Endothelial cell (in vitro differentiated cells): ENCODE data around the gene MAP2K3. TPM values are rescaled to one million over a fixed set of nuclear protein-coding genes. Genes with fewer than 3 reads are reported as not detected.
A peak's percentile ranks its signal among the peaks of the same experiment; 100 is the strongest.

Source experiments
- DNase-seq: peaks from one replicate; pipeline ENCODE4 v3.0.0; 2021; ENCODE audit warnings: low spot score
- H3K27ac Mint-ChIP-seq: one replicate; pipeline ENCODE4 v1.8.0; 2021; ENCODE audit warnings: mixed read lengths, inconsistent platforms; ENCODE audit not compliant: unreplicated experiment
- H3K27me3 Mint-ChIP-seq: one replicate; pipeline ENCODE4 v1.8.0; 2021; ENCODE audit warnings: mild to moderate bottlenecking, moderate library complexity, mixed read lengths, inconsistent platforms; ENCODE audit not compliant: unreplicated experiment
- H3K36me3 Mint-ChIP-seq: one replicate; pipeline ENCODE4 v1.8.0; 2021; ENCODE audit warnings: mild to moderate bottlenecking, low read depth, mixed read lengths, inconsistent platforms; ENCODE audit not compliant: unreplicated experiment
- H3K4me1 Mint-ChIP-seq: one replicate; pipeline ENCODE4 v1.8.0; 2021; ENCODE audit warnings: mild to moderate bottlenecking, mixed read lengths, inconsistent platforms; ENCODE audit not compliant: unreplicated experiment
- H3K4me3 Mint-ChIP-seq: one replicate; pipeline ENCODE4 v1.8.0; 2021; ENCODE audit warnings: mild to moderate bottlenecking, mixed read lengths, inconsistent platforms; ENCODE audit not compliant: unreplicated experiment
- H3K9me3 Mint-ChIP-seq: one replicate; pipeline ENCODE4 v1.8.0; 2021; ENCODE audit warnings: mixed read lengths, inconsistent platforms; ENCODE audit not compliant: unreplicated experiment
- total RNA-seq: library from RNA; stranded (reverse); fragmentation: NEBNext Ultra II Directional; extraction: Animal tissue kit (Norgen Biotek cat#: 25700); gene quantifications from one replicate; pipeline ENCODE4 v1.2.1, GENCODE V29; 2021; ENCODE audit not compliant: unreplicated experiment
- TF ChIP-seq, protein P1 (sequence below): fragments of 200-600 bp; sonication (generic); IDR thresholded peaks from one replicate; pipeline ENCODE4 v1.5.0; 2021; ENCODE audit warnings: antibody characterized with exemption; ENCODE audit not compliant: unreplicated experiment

Gene MAP2K3
- total RNA-seq, 1 donor from 2014 or later = 65.8 TPM

- Mint-ChIP-seq H3K27ac (no peak overlapping the region), H3K36me3 (peaks cover 2% of the 10 kb centered on the region), H3K4me3 (no peak overlapping the region), H3K27me3 (peaks cover 22% of the 10 kb centered on the region), H3K4me1 (peaks cover 18% of the 10 kb centered on the region), H3K9me3 (no peaks in the 10 kb centered on the region)
- TF ChIP-seq, protein P1, sequence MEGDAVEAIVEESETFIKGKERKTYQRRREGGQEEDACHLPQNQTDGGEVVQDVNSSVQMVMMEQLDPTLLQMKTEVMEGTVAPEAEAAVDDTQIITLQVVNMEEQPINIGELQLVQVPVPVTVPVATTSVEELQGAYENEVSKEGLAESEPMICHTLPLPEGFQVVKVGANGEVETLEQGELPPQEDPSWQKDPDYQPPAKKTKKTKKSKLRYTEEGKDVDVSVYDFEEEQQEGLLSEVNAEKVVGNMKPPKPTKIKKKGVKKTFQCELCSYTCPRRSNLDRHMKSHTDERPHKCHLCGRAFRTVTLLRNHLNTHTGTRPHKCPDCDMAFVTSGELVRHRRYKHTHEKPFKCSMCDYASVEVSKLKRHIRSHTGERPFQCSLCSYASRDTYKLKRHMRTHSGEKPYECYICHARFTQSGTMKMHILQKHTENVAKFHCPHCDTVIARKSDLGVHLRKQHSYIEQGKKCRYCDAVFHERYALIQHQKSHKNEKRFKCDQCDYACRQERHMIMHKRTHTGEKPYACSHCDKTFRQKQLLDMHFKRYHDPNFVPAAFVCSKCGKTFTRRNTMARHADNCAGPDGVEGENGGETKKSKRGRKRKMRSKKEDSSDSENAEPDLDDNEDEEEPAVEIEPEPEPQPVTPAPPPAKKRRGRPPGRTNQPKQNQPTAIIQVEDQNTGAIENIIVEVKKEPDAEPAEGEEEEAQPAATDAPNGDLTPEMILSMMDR = no peak
- no peak for DNase-seq
Observed at GRCh38 chr17:21272881-21273792, 11.4 kb upstream of the MAP2K3 start.

DNA sequence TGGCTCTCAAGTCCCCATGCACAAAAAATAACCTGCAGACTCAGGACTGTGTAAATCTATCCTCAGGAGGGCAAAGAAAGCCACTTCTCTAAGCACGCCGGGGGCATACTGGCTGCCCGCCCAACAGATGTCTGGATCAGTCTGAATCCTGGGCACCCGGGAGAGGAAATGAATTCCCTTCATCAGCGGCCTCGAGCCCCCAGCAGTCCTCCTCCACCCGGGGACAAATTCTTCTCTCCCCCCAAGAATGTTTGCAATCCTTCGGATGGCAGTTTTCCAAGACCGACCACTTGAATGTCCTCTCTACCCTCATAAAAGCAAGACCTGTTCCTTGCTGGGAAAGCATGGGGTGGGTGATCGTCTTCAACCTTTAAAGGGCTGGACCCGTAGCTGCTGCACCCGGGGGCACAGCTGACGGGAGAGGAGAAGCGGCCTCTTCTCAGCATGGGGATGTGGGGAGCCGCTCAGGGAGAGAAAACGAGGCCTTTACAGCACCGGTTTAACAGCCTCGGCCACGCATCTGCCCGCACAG lies 9.4 kb upstream of the MAP2K3 start:
- H3K4me1 Mint-ChIP-seq = peaks cover 22% of the 10 kb centered on the region
- no peak overlapping the region for H3K27ac Mint-ChIP-seq
- TF ChIP-seq, protein P1 = no peak
- H3K27me3 Mint-ChIP-seq = peaks cover 20% of the 10 kb centered on the region
- H3K4me3 Mint-ChIP-seq = no peak overlapping the region
- no peaks in the 10 kb centered on the region for H3K9me3 Mint-ChIP-seq
- H3K36me3 Mint-ChIP-seq = peaks cover 2% of the 10 kb centered on the region
- no peak for DNase-seq

GRCh38 chr17:21275579-21276263 lies 8.8 kb upstream of the MAP2K3 start:
- TF ChIP-seq, protein P1 = peak; percentile 23
- Mint-ChIP-seq H3K4me1 (peaks cover 22% of the 10 kb centered on the region), H3K27ac (no peak overlapping the region), H3K27me3 (peaks cover 20% of the 10 kb centered on the region), H3K36me3 (peaks cover 2% of the 10 kb centered on the region), H3K9me3 (no peaks in the 10 kb centered on the region), H3K4me3 (peak overlapping the region; percentile 74)
- peak; percentile 88 for DNase-seq

- Mint-ChIP-seq H3K36me3 (peaks cover 2% of the 10 kb centered on the region), H3K4me3 (peak overlapping the region; percentile 92), H3K27ac (no peak overlapping the region), H3K4me1 (peaks cover 22% of the 10 kb centered on the region), H3K9me3 (no peaks in the 10 kb centered on the region), H3K27me3 (peaks cover 20% of the 10 kb centered on the region)
- no peak for DNase-seq
- TF ChIP-seq, protein P1 = no peak
Observed at GRCh38 chr17:21276264-21276588, 8.3 kb upstream of the MAP2K3 start.
